Fibroblast of mammary gland (primary cell): Measurements from ENCODE around the gene ZNF383.
"Not testable (repeated sequence)": the region's sequence is repeated elsewhere in the genome, so short reads cannot be mapped to it uniquely, and the experiment has no call there.

Source experiments
- DNase-seq: peaks from one replicate; pipeline ENCODE4 v3.0.0-alpha.2; 2010; ENCODE audit warnings: low read depth
- H3K4me3 ChIP-seq: 2 replicates; pipeline ENCODE4 v1.5.1; 2011; ENCODE audit warnings: low read depth, mild to moderate bottlenecking, low read length, moderate library complexity; ENCODE audit not compliant: control insufficient read depth
- CTCF ChIP-seq: conservative IDR thresholded peaks from 2 replicates; pipeline ENCODE4 v1.5.1; 2011; ENCODE audit warnings: low read depth, low read length, inconsistent platforms; ENCODE audit not compliant: control insufficient read depth, insufficient read depth

Gene ZNF383

DNA sequence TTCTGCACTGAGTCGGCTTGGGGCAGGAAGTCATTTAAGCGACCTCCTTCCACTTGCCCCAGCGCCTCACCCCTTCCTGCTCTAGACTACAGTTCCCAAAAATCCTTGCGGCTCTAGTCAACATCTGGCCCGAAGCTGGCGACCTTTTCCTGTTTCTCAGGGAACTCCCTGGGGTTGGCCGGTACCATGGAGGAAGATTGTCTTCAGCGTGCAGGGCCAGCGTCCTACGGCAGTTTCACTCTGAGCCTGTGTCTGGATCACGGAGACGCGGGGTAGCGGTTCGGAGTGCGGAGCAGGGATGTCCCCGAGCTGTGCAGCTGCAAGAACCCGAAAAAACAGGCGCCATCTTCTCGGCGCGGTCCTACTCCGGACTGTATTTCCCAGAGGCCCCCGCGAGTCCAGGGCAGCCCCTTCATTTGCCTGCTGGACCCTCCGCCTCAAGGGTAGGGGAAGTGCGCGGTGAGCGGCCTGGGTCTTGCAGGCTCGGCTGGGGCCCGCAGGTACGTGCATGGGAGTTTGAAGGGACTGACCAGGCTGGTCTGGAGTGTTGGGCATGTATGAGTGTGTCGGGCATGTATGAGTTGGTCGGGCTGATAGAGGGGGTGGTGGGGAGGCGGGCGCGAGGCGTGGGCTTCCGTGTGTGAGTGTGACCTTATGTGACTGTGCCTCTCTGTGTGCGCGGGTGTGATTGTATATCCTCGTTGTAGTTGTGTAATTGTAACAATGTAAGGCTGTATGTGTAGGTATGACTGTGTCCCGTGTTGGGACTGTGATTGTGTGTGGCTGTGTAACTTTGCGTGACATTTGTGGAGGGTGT, at the start of gene ZNF383:
Gene ZNF383 (plus strand): TSS at position 440 of the 817 bp plus-strand sequence. CDS start 12,240 bp downstream, outside the sequence.
- peak within 1 kb of the TSS; percentile 98 for H3K4me3 ChIP-seq
- peak; percentile 88 for DNase-seq
- no peak for TF ChIP-seq CTCF

GRCh38 chr19:37172368-37173366, 45.3 kb upstream of the ZNF383 start, which contains the start of gene ZNF585A:
Gene ZNF585A (minus strand): TSS chr19:37172695. CDS start chr19:37169910, 2,785 bp downstream.
- peak; percentile 97 for DNase-seq
- peak; percentile 27 for TF ChIP-seq CTCF
- H3K4me3 ChIP-seq: peak within 1 kb of the TSS; percentile 97

- DNase-seq, H3K4me3 ChIP-seq: not testable (repeated sequence)
These were observed 31.9 kb upstream of the ZNF383 start for GRCh38 chr19:37186071-37186470.

GRCh38 chr19:37195248-37195647, 22.8 kb upstream of the ZNF383 start:
- not testable (repeated sequence) for H3K4me3 ChIP-seq, DNase-seq

DNA sequence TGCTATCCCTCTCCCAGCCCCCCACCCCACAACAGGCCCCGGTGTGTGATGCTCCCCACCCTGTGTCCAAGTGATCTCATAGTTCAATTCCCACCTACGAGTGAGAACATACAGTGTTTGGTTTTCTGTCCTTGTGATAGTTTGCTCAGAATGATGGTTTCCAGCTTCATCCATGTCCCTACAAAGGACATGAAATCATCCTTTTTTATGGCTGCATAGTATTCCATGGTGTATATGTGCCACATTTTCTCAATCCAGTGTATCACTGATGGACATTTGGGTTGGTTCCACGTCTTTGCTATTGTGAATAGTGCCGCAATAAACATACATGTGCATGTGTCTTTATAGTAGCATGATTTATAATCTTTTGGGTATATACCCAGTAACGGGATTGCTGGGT, 20.9 kb upstream of the ZNF383 start:
- not testable (repeated sequence) for DNase-seq, H3K4me3 ChIP-seq

DNA sequence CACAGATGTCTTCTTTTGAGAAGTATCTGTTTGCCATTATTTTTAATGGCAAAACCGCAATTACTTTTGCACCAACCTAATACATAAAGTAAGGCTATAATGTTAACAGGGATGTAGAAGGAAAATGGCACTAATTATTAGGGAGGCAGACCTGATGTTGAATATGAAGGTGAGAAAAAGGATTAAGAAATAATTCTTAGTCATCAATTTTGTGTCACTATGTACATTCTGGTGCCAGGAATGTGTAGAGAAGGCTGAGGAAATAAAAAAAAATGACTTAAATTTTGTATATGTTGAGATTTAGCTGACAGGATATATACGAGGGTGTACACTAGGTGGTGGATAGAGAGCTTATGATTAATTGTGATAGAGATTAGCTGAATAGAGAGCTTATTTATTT, 20.2 kb upstream of the ZNF383 start:
- no peak for DNase-seq
- no peak for TF ChIP-seq CTCF
- no peak overlapping the region for H3K4me3 ChIP-seq

GRCh38 chr19:37217480-37217774, 587 bp upstream of the ZNF383 start:
- DNase-seq: no peak
- peak overlapping the region; percentile 98 for H3K4me3 ChIP-seq
- TF ChIP-seq CTCF: no peak

DNA sequence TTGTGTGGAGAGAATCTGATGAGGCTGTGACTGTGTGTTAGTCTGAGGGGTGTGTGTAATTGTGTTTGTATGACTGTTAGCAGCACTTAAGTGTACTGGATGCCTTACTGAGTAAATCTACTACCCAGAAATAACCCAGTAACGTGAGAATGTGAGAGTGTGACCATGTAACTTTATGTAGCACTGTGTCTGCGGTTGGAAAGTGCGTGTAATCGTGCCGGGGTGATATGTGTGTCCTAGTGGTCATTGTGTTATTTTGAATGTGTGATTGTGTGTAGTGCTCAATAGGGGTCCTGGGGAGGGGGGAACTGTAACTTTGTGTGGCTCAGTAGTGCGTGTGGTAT, 550 bp downstream of the ZNF383 start:
- peak; percentile 49 for DNase-seq
- peak overlapping the region; percentile 98 for H3K4me3 ChIP-seq
- TF ChIP-seq CTCF: no peak
